Measurements from ENCODE around the gene CRYGC.

- TF ChIP-seq CTCF (IDR thresholded peaks at IDR 0.05; ENCODE audit: low read depth, low read length, poor library complexity, severe bottlenecking) (no peak), EZH2phosphoT487 (IDR thresholded peaks at IDR 0.05; ENCODE audit: borderline replicate concordance, low read length) (no peak)
Measured at GRCh38 chr2:208174144-208174543, 44.5 kb upstream of the CRYGC start.
